ENCODE measurements around the gene RAB30. TPM values are rescaled to one million over a fixed set of nuclear protein-coding genes. Genes with fewer than 3 reads are reported as not detected.
"Not testable (repeated sequence)": the region's sequence is repeated elsewhere in the genome, so short reads cannot be mapped to it uniquely, and the experiment has no call there.

RAB30 gene
- polyA plus RNA-seq, 2 donors = 0.90 to 1.8 TPM

GRCh38 chr11:82944198-82944597 lies 127.5 kb downstream of the RAB30 start:
- H3K9me3 ChIP-seq (ENCODE audit: control insufficient read depth in 2 of 2, insufficient read depth in 1 of 2, low read depth in 1 of 2, low read length in 1 of 2) = peaks cover 0 to 3% of the 10 kb centered on the region in 2 donors
- WGBS, 2 donors = 60 to 77% methylated on average over 2 of the region's 2 CpGs
- no peak overlapping the region for H3K27ac ChIP-seq (ENCODE audit: low read depth in 2 of 2, low read length in 1 of 2)
- H3K4me3 ChIP-seq (ENCODE audit: low read depth in 1 of 2, low read length in 2 of 2) = no peak overlapping the region
- peaks cover 0 to 2% of the 10 kb centered on the region in 2 donors for H3K4me1 ChIP-seq (ENCODE audit: control insufficient read depth in 2 of 2, insufficient read depth in 2 of 2, low read length in 1 of 2)
- H3K27me3 ChIP-seq (ENCODE audit: control insufficient read depth in 1 of 2, insufficient read depth in 2 of 2, low read length in 2 of 2) = no peaks in the 10 kb centered on the region
- H3K36me3 ChIP-seq (ENCODE audit: control insufficient read depth in 2 of 2, insufficient read depth in 2 of 2, low read length in 1 of 2) = no peaks in the 10 kb centered on the region

- not testable (repeated sequence) for H3K9me3 ChIP-seq (ENCODE audit: control insufficient read depth in 2 of 2, insufficient read depth in 1 of 2, low read depth in 1 of 2, low read length in 1 of 2); H3K27me3 ChIP-seq (ENCODE audit: control insufficient read depth in 1 of 2, insufficient read depth in 2 of 2, low read length in 2 of 2); H3K4me3 ChIP-seq (ENCODE audit: low read depth in 1 of 2, low read length in 2 of 2); H3K27ac ChIP-seq (ENCODE audit: low read depth in 2 of 2, low read length in 1 of 2); H3K36me3 ChIP-seq (ENCODE audit: control insufficient read depth in 2 of 2, insufficient read depth in 2 of 2, low read length in 1 of 2); H3K4me1 ChIP-seq (ENCODE audit: control insufficient read depth in 2 of 2, insufficient read depth in 2 of 2, low read length in 1 of 2)
- WGBS, 2 donors = 84 to 98% methylated on average over 1 of the region's 1 CpG
These were observed 128.3 kb downstream of the RAB30 start for GRCh38 chr11:82943430-82943829.

GRCh38 chr11:82942376-82942775 lies 129.3 kb downstream of the RAB30 start:
- no peaks in the 10 kb centered on the region for H3K36me3 ChIP-seq (ENCODE audit: control insufficient read depth in 2 of 2, insufficient read depth in 2 of 2, low read length in 1 of 2)
- H3K4me1 ChIP-seq (ENCODE audit: control insufficient read depth in 2 of 2, insufficient read depth in 2 of 2, low read length in 1 of 2) = peaks cover 0 to 2% of the 10 kb centered on the region in 2 donors
- 96 to 97% methylated on average over 2 of the region's 2 CpGs for WGBS, 2 donors
- no peak overlapping the region for H3K27ac ChIP-seq (ENCODE audit: low read depth in 2 of 2, low read length in 1 of 2)
- no peaks in the 10 kb centered on the region for H3K27me3 ChIP-seq (ENCODE audit: control insufficient read depth in 1 of 2, insufficient read depth in 2 of 2, low read length in 2 of 2)
- H3K9me3 ChIP-seq (ENCODE audit: control insufficient read depth in 2 of 2, insufficient read depth in 1 of 2, low read depth in 1 of 2, low read length in 1 of 2) = peaks cover 0 to 3% of the 10 kb centered on the region in 2 donors
- no peak overlapping the region for H3K4me3 ChIP-seq (ENCODE audit: low read depth in 1 of 2, low read length in 2 of 2)

GRCh38 chr11:82939456-82939855 lies 132.2 kb downstream of the RAB30 start:
- peaks cover 0 to 3% of the 10 kb centered on the region in 2 donors for H3K9me3 ChIP-seq (ENCODE audit: control insufficient read depth in 2 of 2, insufficient read depth in 1 of 2, low read depth in 1 of 2, low read length in 1 of 2)
- H3K27me3 ChIP-seq (ENCODE audit: control insufficient read depth in 1 of 2, insufficient read depth in 2 of 2, low read length in 2 of 2) = no peaks in the 10 kb centered on the region
- no peak overlapping the region for H3K4me3 ChIP-seq (ENCODE audit: low read depth in 1 of 2, low read length in 2 of 2)
- no peak overlapping the region for H3K27ac ChIP-seq (ENCODE audit: low read depth in 2 of 2, low read length in 1 of 2)
- 95 to 97% methylated on average over 2 of the region's 2 CpGs for WGBS, 2 donors
- no peaks in the 10 kb centered on the region for H3K4me1 ChIP-seq (ENCODE audit: control insufficient read depth in 2 of 2, insufficient read depth in 2 of 2, low read length in 1 of 2)
- H3K36me3 ChIP-seq (ENCODE audit: control insufficient read depth in 2 of 2, insufficient read depth in 2 of 2, low read length in 1 of 2) = no peaks in the 10 kb centered on the region

GRCh38 chr11:82937554-82937953 lies 134.1 kb downstream of the RAB30 start:
- Histone ChIP-seq H3K27ac (ENCODE audit: low read depth in 2 of 2, low read length in 1 of 2) (no peak overlapping the region), H3K36me3 (ENCODE audit: control insufficient read depth in 2 of 2, insufficient read depth in 2 of 2, low read length in 1 of 2) (no peaks in the 10 kb centered on the region), H3K27me3 (ENCODE audit: control insufficient read depth in 1 of 2, insufficient read depth in 2 of 2, low read length in 2 of 2) (no peaks in the 10 kb centered on the region), H3K9me3 (ENCODE audit: control insufficient read depth in 2 of 2, insufficient read depth in 1 of 2, low read depth in 1 of 2, low read length in 1 of 2) (peaks cover 0 to 3% of the 10 kb centered on the region in 2 donors), H3K4me1 (ENCODE audit: control insufficient read depth in 2 of 2, insufficient read depth in 2 of 2, low read length in 1 of 2) (no peaks in the 10 kb centered on the region), H3K4me3 (ENCODE audit: low read depth in 1 of 2, low read length in 2 of 2) (no peak overlapping the region)
- WGBS, 2 donors = 94 to 97% methylated on average over 2 of the region's 2 CpGs

- no peak overlapping the region for H3K27ac ChIP-seq (ENCODE audit: low read depth in 2 of 2, low read length in 1 of 2)
- H3K27me3 ChIP-seq (ENCODE audit: control insufficient read depth in 1 of 2, insufficient read depth in 2 of 2, low read length in 2 of 2) = no peaks in the 10 kb centered on the region
- no peaks in the 10 kb centered on the region for H3K36me3 ChIP-seq (ENCODE audit: control insufficient read depth in 2 of 2, insufficient read depth in 2 of 2, low read length in 1 of 2)
- H3K9me3 ChIP-seq (ENCODE audit: control insufficient read depth in 2 of 2, insufficient read depth in 1 of 2, low read depth in 1 of 2, low read length in 1 of 2) = no peaks in the 10 kb centered on the region
- no peaks in the 10 kb centered on the region for H3K4me1 ChIP-seq (ENCODE audit: control insufficient read depth in 2 of 2, insufficient read depth in 2 of 2, low read length in 1 of 2)
- H3K4me3 ChIP-seq (ENCODE audit: low read depth in 1 of 2, low read length in 2 of 2) = no peak overlapping the region
- WGBS, 2 donors = 84 to 85% methylated on average over 3 of the region's 3 CpGs
These were observed 135.4 kb downstream of the RAB30 start for GRCh38 chr11:82936261-82936660.

- no peaks in the 10 kb centered on the region for H3K27me3 ChIP-seq (ENCODE audit: control insufficient read depth in 1 of 2, insufficient read depth in 2 of 2, low read length in 2 of 2)
- no peaks in the 10 kb centered on the region for H3K9me3 ChIP-seq (ENCODE audit: control insufficient read depth in 2 of 2, insufficient read depth in 1 of 2, low read depth in 1 of 2, low read length in 1 of 2)
- H3K36me3 ChIP-seq (ENCODE audit: control insufficient read depth in 2 of 2, insufficient read depth in 2 of 2, low read length in 1 of 2) = no peaks in the 10 kb centered on the region
- H3K4me3 ChIP-seq (ENCODE audit: low read depth in 1 of 2, low read length in 2 of 2) = no peak overlapping the region
- H3K27ac ChIP-seq (ENCODE audit: low read depth in 2 of 2, low read length in 1 of 2) = no peak overlapping the region
- no peaks in the 10 kb centered on the region for H3K4me1 ChIP-seq (ENCODE audit: control insufficient read depth in 2 of 2, insufficient read depth in 2 of 2, low read length in 1 of 2)
- 92% methylated on average over 1 of the region's 1 CpG for WGBS, 2 donors
These were observed 139.1 kb downstream of the RAB30 start for GRCh38 chr11:82932564-82932963.

- Histone ChIP-seq H3K4me3 (ENCODE audit: low read depth in 1 of 2, low read length in 2 of 2) (no peak overlapping the region), H3K9me3 (ENCODE audit: control insufficient read depth in 2 of 2, insufficient read depth in 1 of 2, low read depth in 1 of 2, low read length in 1 of 2) (no peaks in the 10 kb centered on the region), H3K4me1 (ENCODE audit: control insufficient read depth in 2 of 2, insufficient read depth in 2 of 2, low read length in 1 of 2) (no peaks in the 10 kb centered on the region), H3K36me3 (ENCODE audit: control insufficient read depth in 2 of 2, insufficient read depth in 2 of 2, low read length in 1 of 2) (no peaks in the 10 kb centered on the region), H3K27ac (ENCODE audit: low read depth in 2 of 2, low read length in 1 of 2) (no peak overlapping the region), H3K27me3 (ENCODE audit: control insufficient read depth in 1 of 2, insufficient read depth in 2 of 2, low read length in 2 of 2) (no peaks in the 10 kb centered on the region)
- 76 to 80% methylated on average over 2 of the region's 2 CpGs for WGBS, 2 donors
These were observed 141.0 kb downstream of the RAB30 start for GRCh38 chr11:82930734-82931133.

- H3K36me3 ChIP-seq (ENCODE audit: control insufficient read depth in 2 of 2, insufficient read depth in 2 of 2, low read length in 1 of 2) = no peaks in the 10 kb centered on the region
- no peak overlapping the region for H3K27ac ChIP-seq (ENCODE audit: low read depth in 2 of 2, low read length in 1 of 2)
- no peaks in the 10 kb centered on the region for H3K4me1 ChIP-seq (ENCODE audit: control insufficient read depth in 2 of 2, insufficient read depth in 2 of 2, low read length in 1 of 2)
- H3K9me3 ChIP-seq (ENCODE audit: control insufficient read depth in 2 of 2, insufficient read depth in 1 of 2, low read depth in 1 of 2, low read length in 1 of 2) = no peaks in the 10 kb centered on the region
- 79 to 91% methylated on average over 3 of the region's 3 CpGs for WGBS, 2 donors
- H3K4me3 ChIP-seq (ENCODE audit: low read depth in 1 of 2, low read length in 2 of 2) = no peak overlapping the region
- no peaks in the 10 kb centered on the region for H3K27me3 ChIP-seq (ENCODE audit: control insufficient read depth in 1 of 2, insufficient read depth in 2 of 2, low read length in 2 of 2)
These were observed 141.5 kb downstream of the RAB30 start for GRCh38 chr11:82930229-82930628.

- no peak overlapping the region for H3K4me3 ChIP-seq (ENCODE audit: low read depth in 1 of 2, low read length in 2 of 2)
- WGBS, 2 donors = 92 to 97% methylated on average over 7 to 9 of the region's 10 CpGs
- no peaks in the 10 kb centered on the region for H3K36me3 ChIP-seq (ENCODE audit: control insufficient read depth in 2 of 2, insufficient read depth in 2 of 2, low read length in 1 of 2)
- H3K27me3 ChIP-seq (ENCODE audit: control insufficient read depth in 1 of 2, insufficient read depth in 2 of 2, low read length in 2 of 2) = no peaks in the 10 kb centered on the region
- H3K9me3 ChIP-seq (ENCODE audit: control insufficient read depth in 2 of 2, insufficient read depth in 1 of 2, low read depth in 1 of 2, low read length in 1 of 2) = no peaks in the 10 kb centered on the region
- no peaks in the 10 kb centered on the region for H3K4me1 ChIP-seq (ENCODE audit: control insufficient read depth in 2 of 2, insufficient read depth in 2 of 2, low read length in 1 of 2)
- no peak overlapping the region for H3K27ac ChIP-seq (ENCODE audit: low read depth in 2 of 2, low read length in 1 of 2)
These were observed 142.6 kb downstream of the RAB30 start for GRCh38 chr11:82929121-82929520.

Measured in esophagus (tissue), 2 donors.